ENCODE measurements around the gene MINDY4.
A peak's percentile ranks its signal among the peaks of the same experiment; 100 is the strongest.

Gene MINDY4

DNA sequence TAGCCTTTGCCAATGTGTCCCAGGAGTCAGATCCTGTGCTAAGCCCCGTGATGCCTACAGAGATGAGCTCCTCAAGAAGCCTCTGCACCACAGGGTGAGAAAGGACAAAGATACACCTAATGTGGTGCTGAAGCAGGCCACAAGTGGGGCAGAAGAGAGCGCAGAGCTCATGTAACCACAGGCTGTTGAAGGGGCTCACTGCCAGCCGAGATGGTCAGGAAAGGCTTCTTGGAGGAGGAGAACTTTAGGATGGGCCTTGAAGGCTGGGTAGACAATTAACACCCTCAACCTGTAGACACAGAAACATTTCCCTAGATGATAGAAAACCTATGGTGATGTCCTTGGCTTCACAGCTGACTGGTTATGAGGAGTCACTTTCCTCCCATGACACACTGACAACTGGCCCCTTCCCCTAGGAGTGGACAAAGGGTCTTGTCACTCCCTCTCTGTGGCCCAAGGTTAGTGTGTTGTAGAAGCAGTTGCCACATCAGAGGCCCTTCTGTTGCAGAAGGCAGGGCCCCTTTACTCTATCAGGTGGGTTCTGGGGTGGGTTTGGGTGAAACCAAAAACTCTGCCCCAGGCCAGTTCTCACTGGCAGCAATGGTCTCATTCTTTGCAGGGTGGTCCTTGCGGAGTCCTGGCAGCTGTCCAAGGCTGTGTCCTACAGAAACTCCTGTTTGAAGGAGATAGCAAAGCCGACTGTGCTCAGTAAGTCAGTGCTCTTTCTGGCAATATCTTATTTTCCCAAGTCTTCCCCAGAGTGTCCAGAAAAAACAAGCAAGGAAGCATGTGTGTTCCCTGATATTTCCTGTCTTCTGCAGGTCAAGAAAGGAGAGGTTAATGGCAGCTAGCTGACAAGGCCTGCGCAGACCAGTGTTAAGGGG is 69.2 kb downstream of the MINDY4 start:
- no peak for DNase-seq

DNA sequence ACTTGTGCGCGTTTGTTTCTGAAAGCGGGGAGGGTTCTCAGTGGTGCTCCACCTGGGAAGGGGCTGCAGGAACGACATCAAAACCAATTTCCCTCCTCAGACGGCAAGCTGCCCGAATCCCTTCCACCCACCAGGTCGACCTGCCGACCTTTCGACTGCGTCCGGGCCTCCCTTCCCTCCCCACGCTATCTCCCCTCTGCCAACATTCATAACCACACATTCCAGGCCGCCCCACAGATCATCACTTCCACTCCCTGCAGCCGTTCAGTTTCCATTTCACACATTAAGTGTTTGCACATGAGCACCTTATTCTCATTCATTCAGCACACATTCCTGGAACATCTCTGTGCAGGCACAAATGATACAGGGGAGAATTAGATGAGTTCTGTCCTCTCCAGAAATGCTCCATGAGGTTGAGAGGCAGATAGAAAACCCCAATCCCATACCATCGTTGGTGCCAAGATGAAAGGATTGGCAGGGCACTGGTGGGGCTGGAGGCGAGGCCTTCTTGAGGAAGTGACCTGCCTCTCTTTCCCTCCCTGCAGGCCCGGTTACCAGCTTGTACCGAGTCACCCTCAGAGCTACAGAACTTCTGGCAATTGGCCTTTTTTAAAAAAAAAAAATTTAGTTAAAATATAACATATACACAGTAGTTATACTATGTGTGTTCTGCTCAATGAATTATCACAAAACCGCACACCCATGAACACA is 70.0 kb downstream of the MINDY4 start:
- DNase-seq = no peak

DNA sequence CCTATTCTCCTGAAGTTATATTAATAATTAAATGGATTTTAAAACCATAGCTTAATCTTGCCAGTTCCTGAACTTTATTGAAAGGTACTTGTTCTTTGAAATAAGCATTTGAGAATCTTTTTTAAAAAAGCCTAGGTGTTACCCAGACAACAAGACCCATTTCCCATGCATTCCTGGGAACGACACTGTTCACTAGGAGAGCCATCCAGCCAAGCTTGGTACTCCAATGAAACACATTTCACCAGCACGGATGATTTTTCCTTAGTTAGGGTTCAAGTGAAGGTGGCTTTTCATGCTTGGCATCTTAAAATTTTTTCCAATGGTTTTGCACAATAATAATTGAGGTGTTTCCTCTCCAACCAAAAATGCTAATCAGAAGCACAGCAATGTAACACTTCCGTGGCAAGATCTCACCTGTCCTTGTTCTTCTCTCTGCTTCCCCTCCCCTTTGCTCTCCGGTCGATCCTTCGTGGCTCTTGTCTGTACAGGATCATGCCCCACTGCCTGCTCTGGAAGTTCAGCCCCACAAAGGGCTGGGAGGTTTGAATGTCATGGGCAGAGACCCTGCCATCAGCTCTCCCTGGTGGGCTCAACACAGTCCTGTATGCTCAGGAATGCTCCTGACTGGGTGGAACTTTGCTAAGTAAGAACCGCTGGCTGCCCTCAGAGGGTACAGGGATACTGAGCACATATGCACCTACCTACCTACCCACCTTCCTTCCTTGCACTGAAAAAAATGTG is 70.8 kb downstream of the MINDY4 start:
- no peak for DNase-seq

DNA sequence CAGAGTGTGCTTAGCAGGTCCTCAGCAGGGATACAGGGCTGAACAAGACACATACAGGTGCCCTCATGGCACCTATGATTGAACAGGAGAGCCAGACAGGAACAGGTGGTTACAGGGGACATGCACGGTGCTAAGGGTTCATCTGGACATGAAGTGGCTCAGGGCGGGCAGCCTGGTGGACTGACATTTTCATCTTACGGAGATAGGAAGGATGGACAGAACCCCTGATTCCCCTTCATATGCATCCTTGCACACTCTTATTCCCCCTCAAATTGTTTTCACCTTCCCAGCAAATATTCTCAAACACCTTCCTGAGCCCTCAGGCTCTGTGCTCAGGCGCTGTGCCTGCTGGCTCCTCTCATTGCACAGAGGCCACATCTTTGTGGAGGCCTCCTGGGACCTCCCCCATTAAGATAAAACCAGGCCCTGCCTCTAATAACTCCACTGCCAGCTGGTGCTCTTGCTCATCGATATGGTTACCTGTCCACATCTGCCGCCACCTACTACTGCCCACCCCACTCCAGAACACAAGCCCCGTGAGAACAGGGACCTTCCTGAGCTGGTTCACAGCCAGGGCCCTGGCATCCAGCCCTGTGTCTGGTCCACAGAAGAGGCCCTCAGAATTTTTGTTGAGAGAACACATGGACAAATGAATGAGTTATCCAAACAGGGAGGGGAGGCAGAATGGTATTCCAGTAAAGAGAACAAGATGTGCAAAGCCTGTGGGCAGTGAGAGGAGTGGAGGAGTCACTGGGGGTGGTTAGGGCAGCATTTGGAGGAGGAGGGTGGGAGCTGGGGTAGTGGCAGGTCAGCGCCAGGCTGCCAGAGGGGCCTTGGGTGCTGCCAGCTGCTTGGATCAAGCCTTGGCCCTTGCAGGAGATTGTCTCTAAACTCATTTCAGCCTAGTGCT is 71.6 kb downstream of the MINDY4 start:
- peak in 1 of 2 experiments; percentile 21 for DNase-seq

DNA sequence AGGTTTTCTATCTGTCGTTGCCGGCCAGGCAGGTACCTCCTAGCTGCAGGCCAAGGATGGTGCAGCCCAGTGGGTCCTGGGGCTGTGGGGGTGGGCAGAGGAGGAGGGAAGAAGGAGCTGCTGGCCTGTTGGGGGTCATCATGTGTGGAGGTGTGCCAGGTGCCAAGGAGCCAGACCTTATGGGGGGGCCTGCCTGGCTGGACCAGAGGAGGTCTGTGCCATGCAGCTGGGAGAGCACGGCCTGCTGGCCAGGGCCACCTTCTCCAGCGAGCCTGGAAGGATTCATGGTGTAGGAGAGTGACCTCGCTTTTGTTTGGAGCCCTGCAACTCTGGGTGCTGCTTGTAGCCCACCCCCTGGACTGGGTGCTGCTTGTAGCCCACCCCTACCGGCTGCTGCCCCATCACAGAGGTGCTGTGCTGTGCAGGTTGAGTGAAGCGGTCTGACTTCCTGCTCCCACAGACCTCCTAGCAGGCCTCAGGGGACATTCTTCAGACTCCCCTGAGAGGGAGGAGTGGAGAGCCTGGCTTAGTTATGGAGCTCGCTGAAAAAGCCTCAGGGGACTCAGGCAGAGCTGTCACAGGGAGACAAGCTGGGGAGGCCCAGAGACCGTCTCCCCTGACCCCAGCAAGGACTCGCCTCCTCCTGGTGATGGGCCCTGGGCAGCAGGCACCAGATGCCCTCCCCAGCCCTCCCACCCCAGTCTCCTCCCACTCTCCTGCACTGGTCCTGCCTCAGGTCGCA is 72.7 kb downstream of the MINDY4 start:
- no peak for DNase-seq

DNA sequence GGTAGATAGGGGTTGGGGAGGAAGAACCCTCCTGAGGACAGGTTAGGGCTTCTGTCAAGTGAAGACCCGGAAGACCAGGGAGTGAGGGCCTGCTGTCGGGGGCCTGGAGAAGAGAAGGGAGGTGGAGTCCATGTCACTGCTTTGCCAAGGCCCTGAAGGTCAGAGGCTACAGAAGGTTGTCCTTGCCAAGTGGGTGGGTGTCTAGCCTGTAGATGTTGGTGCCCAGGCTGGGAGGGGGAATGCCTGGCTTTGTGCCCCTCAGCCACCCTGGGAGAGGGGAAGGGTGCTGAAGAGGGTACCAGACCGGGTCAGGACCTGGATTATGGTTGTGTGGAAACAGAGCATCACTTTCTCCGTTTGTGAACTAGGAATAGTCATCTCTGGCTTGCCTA is 73.3 kb downstream of the MINDY4 start:
- no peak for DNase-seq

DNA sequence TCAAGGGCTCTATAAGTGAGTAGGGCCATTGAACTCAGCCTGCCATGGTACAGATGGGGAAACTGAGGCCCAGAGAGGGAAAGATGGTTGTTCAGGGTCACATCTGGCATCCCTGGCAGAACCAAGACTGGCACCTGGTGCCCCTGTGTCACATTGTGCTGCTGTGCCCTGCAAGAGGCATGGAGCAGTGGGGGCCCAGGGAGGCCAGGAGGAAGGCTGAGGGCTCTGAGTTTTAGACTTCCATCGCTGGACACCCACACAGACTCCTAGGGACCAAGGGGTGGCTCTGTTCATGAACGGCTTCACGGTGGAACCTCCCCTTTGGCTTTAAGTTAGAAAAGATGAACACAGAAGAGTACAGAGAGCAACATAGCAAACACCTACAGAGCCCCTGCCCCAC is 73.7 kb downstream of the MINDY4 start:
- no peak for DNase-seq

- DNase-seq = no peak
These were observed 74.4 kb downstream of the MINDY4 start for GRCh38 chr7:30845426-30846135.

GRCh38 chr7:30846378-30846777 is 75.2 kb downstream of the MINDY4 start:
- no peak for DNase-seq

DNA sequence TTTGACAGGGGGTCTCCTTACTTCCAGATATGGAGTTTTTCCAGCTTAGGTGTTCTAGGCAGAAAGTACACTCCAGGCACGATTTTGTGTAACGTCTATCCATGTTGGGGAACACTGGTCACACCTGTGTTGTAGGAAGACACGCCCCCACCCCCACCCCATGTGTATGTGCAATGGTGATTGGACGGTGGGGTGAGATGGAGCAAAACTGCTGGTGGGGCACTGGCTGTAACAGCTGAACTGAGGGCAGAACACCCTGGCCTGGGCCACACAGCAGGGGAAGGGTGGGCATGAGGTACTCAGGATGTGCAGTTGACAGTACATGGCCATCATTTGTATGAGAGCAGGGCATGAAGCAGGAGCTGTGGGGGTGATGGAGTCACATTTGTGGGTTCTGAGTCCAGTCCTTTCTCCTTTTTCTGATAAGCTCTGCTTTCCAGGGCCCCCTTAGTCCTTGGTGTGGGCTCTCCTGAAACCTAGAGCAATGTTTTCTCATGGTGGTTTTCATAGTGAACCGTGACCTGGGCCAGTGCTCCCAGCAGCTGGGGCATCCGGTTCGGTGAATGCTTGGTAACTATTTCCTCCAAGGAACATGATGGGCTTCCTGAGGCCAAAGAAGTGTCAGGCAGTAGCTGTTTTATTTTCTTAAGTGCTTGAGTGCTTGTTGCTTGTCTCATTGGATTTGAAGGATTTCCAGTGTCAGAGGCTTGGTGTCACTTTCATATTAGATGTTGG is 77.1 kb downstream of the MINDY4 start:
- DNase-seq = no peak

GRCh38 chr7:30849565-30849964 is 78.3 kb downstream of the MINDY4 start:
- DNase-seq = no peak

DNA sequence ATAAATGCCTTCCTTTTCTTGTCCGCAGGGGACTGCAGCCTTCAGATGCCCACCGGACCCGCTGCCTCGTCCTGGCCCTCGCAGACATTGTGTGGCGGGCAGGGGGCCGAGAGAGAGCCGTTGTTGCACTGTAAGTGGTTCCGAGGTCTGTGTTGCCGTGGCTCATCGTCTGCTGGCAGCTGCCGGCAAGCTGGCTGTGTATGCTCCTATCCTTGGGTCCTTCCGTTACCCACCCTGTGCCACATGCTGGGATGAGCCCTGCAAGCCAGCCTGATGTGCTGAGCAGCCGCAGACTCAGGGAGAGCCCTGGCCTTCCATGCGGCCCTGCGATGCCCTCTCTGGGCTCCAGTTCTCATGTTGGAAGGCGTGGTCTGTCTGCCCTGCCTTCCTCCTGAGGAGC is 79.2 kb downstream of the MINDY4 start:
- DNase-seq = no peak

- DNase-seq = no peak
These were observed 80.6 kb downstream of the MINDY4 start for GRCh38 chr7:30851651-30852307.

DNA sequence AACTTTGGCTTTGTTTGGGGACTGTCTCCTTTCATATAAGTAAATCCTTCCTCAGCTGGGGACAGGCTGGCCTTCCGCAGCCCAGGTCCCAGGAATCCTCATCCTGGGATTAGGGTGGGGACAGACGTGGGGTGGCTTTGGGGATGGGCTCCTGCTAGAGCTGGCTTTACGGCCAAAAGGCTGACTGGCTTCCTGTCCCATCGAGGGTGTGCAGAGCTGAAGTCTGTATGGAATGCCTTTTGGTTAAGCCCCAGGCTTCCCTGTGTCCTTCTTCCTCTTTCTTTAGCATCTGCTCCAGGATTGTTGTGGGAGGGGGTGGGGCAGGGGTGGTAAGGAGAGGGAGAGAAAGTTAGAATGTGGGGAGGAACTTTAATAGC is 81.1 kb downstream of the MINDY4 start:
- no peak for DNase-seq

DNA sequence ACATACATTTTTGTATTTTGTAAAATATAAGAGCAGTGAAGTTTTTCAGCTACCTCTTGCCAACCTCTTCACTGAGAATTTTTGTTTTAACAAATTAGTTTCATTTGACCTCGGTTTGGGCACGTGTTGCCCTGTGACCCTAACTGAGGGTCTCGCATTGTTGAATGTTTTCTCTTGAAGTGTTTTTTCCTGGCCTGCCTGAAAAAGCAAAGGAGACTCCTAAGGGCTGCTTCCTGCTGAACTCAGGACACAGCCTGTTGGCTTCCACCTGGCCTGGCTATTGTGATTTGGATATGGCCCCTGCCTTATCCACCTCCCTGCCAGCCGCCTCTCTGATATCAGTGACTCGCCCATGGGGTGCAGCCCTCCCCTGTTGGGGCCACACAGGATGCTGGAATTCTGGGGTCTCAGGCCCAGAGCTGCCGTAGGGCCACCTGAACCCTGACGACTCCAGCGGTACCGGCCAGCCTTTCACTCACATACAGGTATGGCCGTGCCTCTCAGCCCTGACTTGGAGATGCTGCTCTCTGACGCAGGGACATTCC is 81.6 kb downstream of the MINDY4 start:
- no peak for DNase-seq

DNA sequence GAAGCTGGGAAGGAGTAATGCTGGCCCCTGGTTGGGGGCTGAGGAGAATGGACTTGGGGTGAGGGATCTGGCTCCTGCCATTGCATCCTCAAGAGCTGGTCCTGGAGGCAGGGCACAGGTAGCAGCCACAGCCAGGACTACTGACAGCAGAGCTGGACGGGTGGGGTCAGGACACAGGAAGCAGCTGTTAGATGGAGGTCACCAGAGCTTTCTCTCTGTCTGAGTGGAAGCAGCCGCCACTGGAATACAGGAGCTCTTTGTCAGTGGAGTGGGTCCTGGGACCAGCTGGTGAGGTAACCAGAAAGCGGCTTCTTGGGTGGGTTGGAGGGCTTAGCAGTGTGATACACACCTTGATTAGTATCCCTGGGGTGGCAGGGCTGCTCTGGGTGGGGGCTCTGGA is 82.4 kb downstream of the MINDY4 start:
- no peak for DNase-seq

GRCh38 chr7:30855936-30856335 is 84.7 kb downstream of the MINDY4 start:
- DNase-seq = no peak

DNA sequence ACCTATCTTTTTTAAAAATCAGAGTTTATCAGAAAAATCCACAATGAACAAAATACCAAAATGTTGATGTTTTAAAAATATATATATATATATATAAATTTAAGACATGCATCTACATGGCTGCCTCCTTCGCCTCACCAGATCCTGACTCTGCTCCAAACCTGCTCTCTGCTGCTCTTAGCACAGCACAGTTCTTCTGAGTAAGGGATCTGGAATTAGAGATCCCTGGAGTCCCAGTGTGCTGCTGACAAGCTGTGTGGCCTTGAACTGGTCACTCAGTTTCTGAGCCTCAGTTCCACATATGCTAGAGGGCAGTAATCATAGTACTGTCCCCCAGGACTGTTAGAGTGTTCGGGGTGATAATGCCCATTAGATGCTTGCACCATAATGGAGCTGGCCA is 87.4 kb downstream of the MINDY4 start:
- no peak for DNase-seq

DNA sequence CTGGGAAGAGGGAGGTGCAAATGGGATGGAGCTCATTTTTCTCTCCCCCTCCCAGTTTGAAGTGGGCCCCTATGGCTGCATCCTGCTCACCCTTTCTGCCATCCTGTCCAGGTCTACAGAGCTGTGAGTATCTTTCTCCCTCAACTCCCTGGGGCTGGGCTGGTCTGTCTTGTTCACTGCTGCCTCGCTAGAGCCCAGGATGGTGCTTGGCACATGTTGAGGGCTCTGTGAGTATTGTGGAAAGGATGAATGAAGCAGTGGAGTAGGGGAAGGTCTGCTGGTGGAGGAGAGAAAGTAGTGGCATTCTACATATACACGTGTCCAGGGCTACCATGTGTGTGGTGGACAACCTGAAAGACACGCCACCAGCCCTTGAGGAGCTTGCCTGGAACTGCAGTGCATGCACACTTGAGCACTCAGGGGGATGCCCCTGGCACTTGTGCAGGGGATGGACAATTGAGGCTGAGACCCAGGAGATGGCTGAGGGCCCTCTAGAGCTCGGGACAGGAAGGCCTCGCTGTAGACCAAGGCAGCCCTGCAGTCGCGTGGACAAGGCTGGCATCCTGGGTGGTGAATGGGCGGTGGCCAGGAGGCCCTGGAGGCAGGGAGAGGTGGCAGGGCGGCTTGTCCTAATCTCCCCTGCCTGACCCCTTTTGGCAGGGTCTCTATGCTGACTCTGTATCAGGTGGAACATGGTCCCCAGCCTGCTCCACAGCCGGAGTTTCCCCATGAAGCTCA is 88.2 kb downstream of the MINDY4 start:
- no peak for DNase-seq
